ENCODE measurements around the gene ISYNA1. TPM values are rescaled to one million over a fixed set of nuclear protein-coding genes. Genes with fewer than 3 reads are reported as not detected.

Gene ISYNA1
- total and polyA plus RNA-seq, 2 of the 13 experiments (the other 11 are each of a cell fraction or from before 2014, with no cell fraction given): 29.6 to 48.5 TPM

DNA sequence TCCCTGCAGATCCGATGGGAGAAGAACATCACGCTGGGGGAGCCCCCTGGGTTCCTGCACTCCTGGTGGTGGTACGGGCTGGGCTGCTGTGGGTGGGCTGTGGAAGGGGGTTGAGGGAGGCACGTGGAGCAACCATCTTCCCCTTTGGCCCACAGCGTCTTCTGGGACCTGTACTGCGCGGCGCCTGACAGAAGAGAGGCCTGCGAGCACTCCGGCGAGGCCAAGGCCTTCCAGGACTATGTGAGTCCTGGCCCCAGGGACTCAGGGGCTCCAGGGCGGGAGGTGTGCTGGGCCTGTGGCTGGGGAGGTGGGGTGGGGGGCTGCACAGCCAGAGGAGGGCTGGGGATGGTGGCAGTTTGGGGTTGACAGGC lies 10.2 kb downstream of the ISYNA1 start:
- H3K79me2 ChIP-seq (ENCODE audit: insufficient read depth, low read length): peaks cover 9% of the 10 kb centered on the region
- no TSS peak for BruUV-seq (replicated peaks)
- H3K4me3 ChIP-seq (replicated peaks in 1 of 3; ENCODE audit: insufficient read depth in 1 of 3, low read depth in 2 of 3, low read length in 3 of 3): no peak overlapping the region
- no peak overlapping the region for H3K9ac ChIP-seq (ENCODE audit: insufficient read depth, low read depth, low read length)
- WGBS (ENCODE audit: low lambda C conversion rate): 97% methylated on average over 6 of the region's 12 CpGs
- 0 out of 2 replicates have a peak, but pooled peaks cover 2% of the 10 kb centered on the region for H4K20me1 ChIP-seq (ENCODE audit: insufficient read depth, low read length)
- no peaks in the 10 kb centered on the region for H3K4me1 ChIP-seq (ENCODE audit: insufficient read depth, low read length)
- ChIA-PET POLR2A (no interaction called here), CTCF (ENCODE audit: low intra/inter-chr PET ratio, low total read pairs) (no interaction called here)
- H3K4me2 ChIP-seq (ENCODE audit: low read depth, low read length): no peak overlapping the region
- FAIRE-seq (no peak), ATAC-seq (no peak), DNase-seq (ENCODE audit: low spot score) (no peak)
- H3K27me3 ChIP-seq (ENCODE audit: control insufficient read depth in 1 of 2, insufficient read depth in 2 of 2, low read length in 2 of 2): no peaks in the 10 kb centered on the region
- peaks cover 1% of the 10 kb centered on the region in 2 experiments; a peak in 2 of 5 replicates for H3K36me3 ChIP-seq (replicated peaks in 1 of 2; ENCODE audit: control insufficient read depth in 1 of 2, insufficient read depth in 2 of 2, low read length in 2 of 2)
- H3K27ac ChIP-seq (ENCODE audit: extremely low read length, insufficient read depth, low read length): no peak overlapping the region
- intact Hi-C loops (cut with micrococcal nuclease; ENCODE audit: unreplicated experiment) (no loop called here), in situ Hi-C loops (cut with HindIII; ENCODE audit: extremely low pct_ligation_motif_present, low pct_unique_long_range_greater_than_20kb) (no loop called here)
- no peak overlapping the region for H2AFZ ChIP-seq (ENCODE audit: low read length)
- H3K9me3 ChIP-seq (ENCODE audit: low read length): no peaks in the 10 kb centered on the region
- TF ChIP-seq ZNF274 (CRISPR knock-in tag; IDR thresholded peaks at IDR 0.05) (no peak), ZNF101 (CRISPR knock-in tag; IDR thresholded peaks at IDR 0.05; ENCODE audit: borderline replicate concordance, low read depth) (no peak), ZNF460 (CRISPR knock-in tag; IDR thresholded peaks at IDR 0.05; ENCODE audit: borderline replicate concordance) (no peak), RFX3 (CRISPR knock-in tag; IDR thresholded peaks at IDR 0.05) (no peak), KLF6 (CRISPR knock-in tag; IDR thresholded peaks at IDR 0.05) (no peak), SNAPC5 (CRISPR knock-in tag; IDR thresholded peaks at IDR 0.05; ENCODE audit: borderline replicate concordance) (no peak), YEATS4 (CRISPR knock-in tag; IDR thresholded peaks at IDR 0.05; ENCODE audit: borderline replicate concordance) (no peak), CCAR2 (optimal IDR thresholded peaks at IDR 0.05; ENCODE audit: low read depth, low read length) (no peak), ZNF891 (CRISPR knock-in tag; IDR thresholded peaks at IDR 0.05) (no peak), KLF9 (CRISPR knock-in tag; IDR thresholded peaks at IDR 0.05; ENCODE audit: low read depth) (no peak), NRL (CRISPR knock-in tag; IDR thresholded peaks at IDR 0.05; ENCODE audit: borderline replicate concordance) (no peak), ARID4A (CRISPR knock-in tag; IDR thresholded peaks at IDR 0.05; ENCODE audit: borderline replicate concordance) (no peak)
- TF ChIP-seq, protein P1, sequence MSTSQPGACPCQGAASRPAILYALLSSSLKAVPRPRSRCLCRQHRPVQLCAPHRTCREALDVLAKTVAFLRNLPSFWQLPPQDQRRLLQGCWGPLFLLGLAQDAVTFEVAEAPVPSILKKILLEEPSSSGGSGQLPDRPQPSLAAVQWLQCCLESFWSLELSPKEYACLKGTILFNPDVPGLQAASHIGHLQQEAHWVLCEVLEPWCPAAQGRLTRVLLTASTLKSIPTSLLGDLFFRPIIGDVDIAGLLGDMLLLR (CRISPR knock-in tag; IDR thresholded peaks at IDR 0.05): no peak
- TF ChIP-seq, protein P2, sequence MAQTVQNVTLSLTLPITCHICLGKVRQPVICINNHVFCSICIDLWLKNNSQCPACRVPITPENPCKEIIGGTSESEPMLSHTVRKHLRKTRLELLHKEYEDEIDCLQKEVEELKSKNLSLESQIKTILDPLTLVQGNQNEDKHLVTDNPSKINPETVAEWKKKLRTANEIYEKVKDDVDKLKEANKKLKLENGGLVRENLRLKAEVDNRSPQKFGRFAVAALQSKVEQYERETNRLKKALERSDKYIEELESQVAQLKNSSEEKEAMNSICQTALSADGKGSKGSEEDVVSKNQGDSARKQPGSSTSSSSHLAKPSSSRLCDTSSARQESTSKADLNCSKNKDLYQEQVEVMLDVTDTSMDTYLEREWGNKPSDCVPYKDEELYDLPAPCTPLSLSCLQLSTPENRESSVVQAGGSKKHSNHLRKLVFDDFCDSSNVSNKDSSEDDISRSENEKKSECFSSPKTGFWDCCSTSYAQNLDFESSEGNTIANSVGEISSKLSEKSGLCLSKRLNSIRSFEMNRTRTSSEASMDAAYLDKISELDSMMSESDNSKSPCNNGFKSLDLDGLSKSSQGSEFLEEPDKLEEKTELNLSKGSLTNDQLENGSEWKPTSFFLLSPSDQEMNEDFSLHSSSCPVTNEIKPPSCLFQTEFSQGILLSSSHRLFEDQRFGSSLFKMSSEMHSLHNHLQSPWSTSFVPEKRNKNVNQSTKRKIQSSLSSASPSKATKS (CRISPR knock-in tag; IDR thresholded peaks at IDR 0.05): no peak
- TF ChIP-seq, protein P3, sequence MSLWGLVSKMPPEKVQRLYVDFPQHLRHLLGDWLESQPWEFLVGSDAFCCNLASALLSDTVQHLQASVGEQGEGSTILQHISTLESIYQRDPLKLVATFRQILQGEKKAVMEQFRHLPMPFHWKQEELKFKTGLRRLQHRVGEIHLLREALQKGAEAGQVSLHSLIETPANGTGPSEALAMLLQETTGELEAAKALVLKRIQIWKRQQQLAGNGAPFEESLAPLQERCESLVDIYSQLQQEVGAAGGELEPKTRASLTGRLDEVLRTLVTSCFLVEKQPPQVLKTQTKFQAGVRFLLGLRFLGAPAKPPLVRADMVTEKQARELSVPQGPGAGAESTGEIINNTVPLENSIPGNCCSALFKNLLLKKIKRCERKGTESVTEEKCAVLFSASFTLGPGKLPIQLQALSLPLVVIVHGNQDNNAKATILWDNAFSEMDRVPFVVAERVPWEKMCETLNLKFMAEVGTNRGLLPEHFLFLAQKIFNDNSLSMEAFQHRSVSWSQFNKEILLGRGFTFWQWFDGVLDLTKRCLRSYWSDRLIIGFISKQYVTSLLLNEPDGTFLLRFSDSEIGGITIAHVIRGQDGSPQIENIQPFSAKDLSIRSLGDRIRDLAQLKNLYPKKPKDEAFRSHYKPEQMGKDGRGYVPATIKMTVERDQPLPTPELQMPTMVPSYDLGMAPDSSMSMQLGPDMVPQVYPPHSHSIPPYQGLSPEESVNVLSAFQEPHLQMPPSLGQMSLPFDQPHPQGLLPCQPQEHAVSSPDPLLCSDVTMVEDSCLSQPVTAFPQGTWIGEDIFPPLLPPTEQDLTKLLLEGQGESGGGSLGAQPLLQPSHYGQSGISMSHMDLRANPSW (CRISPR knock-in tag; IDR thresholded peaks at IDR 0.05; ENCODE audit: borderline replicate concordance): no peak
